Upper lobe of left lung (tissue), 4 donors: ENCODE data around the gene PRKAG2.
"Not testable (repeated sequence)": the region's sequence is repeated elsewhere in the genome, so short reads cannot be mapped to it uniquely, and the experiment has no call there.

Source experiments
- CTCF ChIP-seq, 6 experiments: fragments of 450-650 bp in 4 of 6; fragments of 200-600 bp in 2 of 6; sonication (generic) in 2 of 6; IDR thresholded peaks; one replicate each; pipeline ENCODE4 v1.5.1; 2016 to 2019; ENCODE audit warnings: antibody characterized with exemption in 6 of 6
- EP300 ChIP-seq, 4 donors: sonication (generic); formaldehyde crosslinking; IDR thresholded peaks; one replicate each; pipeline ENCODE4 v1.5.1; 2017; ENCODE audit warnings: antibody characterized with exemption in 4 of 4, control low read depth in 2 of 4
- POLR2A ChIP-seq, 4 donors: fragments of 450-650 bp; IDR thresholded peaks; one replicate each; pipeline ENCODE4 v1.5.1; 2016 to 2017; ENCODE audit warnings: antibody characterized with exemption in 4 of 4, mild to moderate bottlenecking in 2 of 4

- not testable (repeated sequence) for TF ChIP-seq POLR2A, CTCF, EP300 (IDR thresholded peaks at IDR 0.05)
Measured at GRCh38 chr7:151907115-151907514, 30.2 kb upstream of the PRKAG2 start.
